Dendritic cell treated with granulocyte-macrophage colony-stimulating factor and Interleukin-4, amounts not matched to agents 40 ng/mL and 50 ng/mL, for 4 days (primary cell): Measurements from ENCODE around the gene LIN7B.
"Not testable (repeated sequence)": the region's sequence is repeated elsewhere in the genome, so short reads cannot be mapped to it uniquely, and the experiment has no call there.

Experiments used
- H3K27ac Mint-ChIP-seq: one replicate; pipeline ENCODE4 v1.8.0; 2022; ENCODE audit warnings: mild to moderate bottlenecking, mixed read lengths
- H3K27me3 Mint-ChIP-seq: one replicate; pipeline ENCODE4 v1.8.0; 2022; ENCODE audit warnings: mild to moderate bottlenecking, mixed read lengths
- H3K36me3 Mint-ChIP-seq: one replicate; pipeline ENCODE4 v1.8.0; 2022; ENCODE audit warnings: low read depth, mixed read lengths
- H3K4me1 Mint-ChIP-seq: one replicate; pipeline ENCODE4 v1.8.0; 2022; ENCODE audit warnings: low read depth, mixed read lengths
- H3K4me3 Mint-ChIP-seq: one replicate; pipeline ENCODE4 v1.8.0; 2022; ENCODE audit warnings: mild to moderate bottlenecking, moderate library complexity, mixed read lengths
- H3K9me3 Mint-ChIP-seq: one replicate; pipeline ENCODE4 v1.8.0; 2022; ENCODE audit warnings: mixed read lengths
- intact Hi-C: fragments of 100-400 bp; cut with micrococcal nuclease; formaldehyde crosslinking; loops from one replicate; pipeline ENCODE4 v1.15.0; 2022

LIN7B gene

DNA sequence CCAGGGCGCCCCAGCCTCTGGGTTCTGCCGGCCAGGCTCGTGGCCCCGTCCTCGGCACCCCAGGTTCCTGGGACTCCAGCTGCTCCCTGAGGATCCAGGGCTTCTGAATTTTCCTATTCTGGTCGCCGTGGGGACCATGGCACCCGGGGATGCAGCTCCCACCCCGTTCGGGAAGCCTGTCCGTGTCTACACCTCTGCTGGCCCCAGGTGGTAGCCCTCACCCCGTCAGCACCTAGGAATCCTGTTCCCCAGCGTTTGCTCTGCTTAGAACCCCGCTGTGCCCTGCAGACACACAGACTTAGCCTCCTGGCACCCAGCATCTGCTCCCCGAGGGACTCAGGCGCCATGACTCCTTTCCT lies 6.1 kb downstream of the LIN7B start:
- peak overlapping the region; percentile 15 for H3K4me3 Mint-ChIP-seq
- H3K36me3 Mint-ChIP-seq, result peaks cover 11% of the 10 kb centered on the region
- intact Hi-C loops, result no loop called here
- peaks cover 7% of the 10 kb centered on the region for H3K9me3 Mint-ChIP-seq
- peaks cover 46% of the 10 kb centered on the region for H3K4me1 Mint-ChIP-seq
- peak overlapping the region; percentile 99 for H3K27ac Mint-ChIP-seq
- H3K27me3 Mint-ChIP-seq, result peaks cover 43% of the 10 kb centered on the region

DNA sequence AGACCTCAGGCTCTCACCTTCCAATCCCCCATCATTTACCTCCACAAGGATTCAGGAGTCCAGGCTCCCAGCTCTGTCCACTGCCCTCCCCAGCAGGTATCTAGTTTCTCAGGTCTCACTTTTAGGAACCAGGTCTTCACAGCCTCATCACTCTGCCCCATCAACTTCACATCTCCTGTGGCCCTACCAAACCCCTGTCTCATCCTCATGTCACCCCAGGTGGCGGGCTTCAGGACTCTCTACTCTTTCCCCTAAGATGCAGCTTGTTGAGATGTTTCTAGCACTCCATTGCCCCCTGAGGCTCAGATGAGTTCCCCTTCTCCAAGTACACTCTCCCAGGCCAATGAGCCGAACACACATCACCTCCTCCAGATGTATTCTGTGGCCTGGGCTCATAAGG lies 6.7 kb downstream of the LIN7B start:
- Mint-ChIP-seq H3K9me3 (peaks cover 7% of the 10 kb centered on the region), H3K4me3 (peak overlapping the region; percentile 15), H3K36me3 (peaks cover 11% of the 10 kb centered on the region), H3K27me3 (peaks cover 47% of the 10 kb centered on the region), H3K4me1 (peaks cover 44% of the 10 kb centered on the region), H3K27ac (no peak overlapping the region)
- intact Hi-C loops, result no loop called here

DNA sequence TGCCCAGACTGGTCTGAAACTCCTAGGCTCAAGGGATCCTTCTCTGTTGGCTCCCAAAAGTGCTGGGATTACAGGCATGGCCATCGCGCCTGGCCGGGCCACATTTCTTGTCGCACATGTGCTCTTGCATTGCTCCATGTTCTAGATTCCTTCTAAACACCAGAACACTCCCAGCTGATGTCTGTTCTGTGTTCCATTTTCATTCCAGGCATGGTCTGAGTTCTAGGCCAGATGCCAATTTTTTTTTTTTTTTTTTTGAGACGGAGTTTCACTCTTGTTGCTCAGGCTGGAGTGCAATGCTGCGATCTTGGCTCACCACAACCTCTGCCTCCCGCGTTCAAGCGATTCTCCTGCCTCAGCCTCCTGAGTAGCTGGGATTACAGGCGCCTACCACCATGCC lies 7.7 kb downstream of the LIN7B start:
- H3K36me3 Mint-ChIP-seq, intact Hi-C loops, H3K4me3 Mint-ChIP-seq, H3K27ac Mint-ChIP-seq, H3K9me3 Mint-ChIP-seq: not testable (repeated sequence)
- Mint-ChIP-seq H3K27me3 (peaks cover 50% of the 10 kb centered on the region), H3K4me1 (peaks cover 35% of the 10 kb centered on the region)

DNA sequence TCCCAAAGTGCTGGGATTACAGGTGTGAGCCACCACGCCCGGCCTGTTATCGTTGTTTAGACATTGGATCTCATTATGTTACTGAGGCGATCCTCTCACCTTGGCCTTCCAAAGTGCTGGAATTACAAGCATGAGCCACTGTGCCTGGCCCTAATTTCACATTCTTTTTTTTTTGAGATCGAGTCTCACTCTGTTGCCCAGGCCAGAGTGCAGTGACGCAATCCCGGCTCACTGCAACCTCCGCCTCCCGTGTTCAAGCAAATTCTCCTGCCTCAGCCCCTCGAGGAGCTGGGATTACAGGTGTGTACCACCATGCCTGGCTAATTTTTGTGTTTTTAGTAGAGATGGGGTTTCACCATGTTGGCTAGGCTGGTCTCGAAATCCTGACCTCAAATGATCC lies 9.1 kb downstream of the LIN7B start:
- H3K27ac Mint-ChIP-seq, intact Hi-C loops, H3K4me3 Mint-ChIP-seq, H3K36me3 Mint-ChIP-seq, H3K9me3 Mint-ChIP-seq: not testable (repeated sequence)
- peaks cover 50% of the 10 kb centered on the region for H3K27me3 Mint-ChIP-seq
- H3K4me1 Mint-ChIP-seq, result peaks cover 28% of the 10 kb centered on the region

DNA sequence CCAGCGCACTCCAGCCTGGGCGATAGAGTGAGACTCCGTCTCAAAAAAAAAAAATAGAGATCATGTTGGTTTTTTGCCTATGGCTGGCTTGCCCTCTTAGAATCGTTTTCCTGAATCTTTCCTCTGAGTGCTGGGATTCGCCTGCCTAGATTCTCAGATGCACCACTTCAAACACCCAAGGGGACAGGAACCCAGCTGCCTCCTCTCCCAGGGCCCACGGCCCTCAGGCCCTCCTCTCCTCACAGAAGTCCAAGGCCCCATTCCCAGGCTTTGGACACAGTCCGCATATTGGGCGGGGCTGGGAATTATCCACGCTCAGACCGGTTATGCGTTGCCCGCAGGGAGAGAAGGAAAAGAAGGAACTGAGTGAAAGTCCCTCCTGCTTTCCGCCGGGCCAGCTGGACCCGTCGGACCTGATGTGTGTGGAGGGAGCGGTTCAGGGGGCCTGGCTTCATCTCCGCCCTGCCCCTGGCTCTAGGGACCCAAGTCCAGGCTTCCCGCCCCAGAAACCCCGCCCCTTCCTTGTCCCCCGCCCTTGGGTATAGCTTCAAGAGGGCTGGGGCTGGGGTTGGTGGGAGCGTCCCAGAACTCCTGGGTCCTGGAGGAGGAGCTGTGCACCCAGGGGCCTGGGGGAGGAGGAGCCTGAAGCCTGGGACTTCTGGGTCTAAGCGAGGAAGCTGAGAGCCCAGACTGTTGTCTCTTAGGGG lies 11.0 kb downstream of the LIN7B start:
- H3K4me1 Mint-ChIP-seq, result peaks cover 31% of the 10 kb centered on the region
- no peaks in the 10 kb centered on the region for H3K9me3 Mint-ChIP-seq
- intact Hi-C loops, result no loop called here
- no peak overlapping the region for H3K4me3 Mint-ChIP-seq
- peaks cover 54% of the 10 kb centered on the region for H3K27me3 Mint-ChIP-seq
- H3K27ac Mint-ChIP-seq, result no peak overlapping the region
- no peaks in the 10 kb centered on the region for H3K36me3 Mint-ChIP-seq

DNA sequence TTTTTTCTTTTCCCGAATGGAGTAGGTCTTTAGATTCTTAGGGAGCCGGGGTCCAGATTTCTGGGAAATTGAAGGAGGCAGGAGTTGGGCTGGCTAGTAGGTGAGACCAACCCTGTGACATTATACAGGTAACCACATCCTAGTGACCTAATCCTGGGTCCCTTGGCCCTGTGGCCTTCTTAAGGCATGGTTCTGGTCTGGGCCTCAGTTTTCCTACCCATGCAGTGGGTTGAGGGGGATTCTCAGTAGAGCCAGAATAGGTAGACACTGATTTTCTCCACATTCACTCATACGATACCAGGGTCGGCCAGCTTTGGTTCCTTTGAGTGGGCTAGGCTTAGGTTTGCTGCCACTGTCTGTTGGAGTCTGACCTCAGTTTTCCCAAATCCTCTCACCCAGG lies 12.4 kb downstream of the LIN7B start:
- peaks cover 22% of the 10 kb centered on the region for H3K4me1 Mint-ChIP-seq
- intact Hi-C loops, result no loop called here
- no peak overlapping the region for H3K27ac Mint-ChIP-seq
- H3K4me3 Mint-ChIP-seq, result no peak overlapping the region
- H3K27me3 Mint-ChIP-seq, result peaks cover 45% of the 10 kb centered on the region
- H3K36me3 Mint-ChIP-seq, result no peaks in the 10 kb centered on the region
- no peaks in the 10 kb centered on the region for H3K9me3 Mint-ChIP-seq

DNA sequence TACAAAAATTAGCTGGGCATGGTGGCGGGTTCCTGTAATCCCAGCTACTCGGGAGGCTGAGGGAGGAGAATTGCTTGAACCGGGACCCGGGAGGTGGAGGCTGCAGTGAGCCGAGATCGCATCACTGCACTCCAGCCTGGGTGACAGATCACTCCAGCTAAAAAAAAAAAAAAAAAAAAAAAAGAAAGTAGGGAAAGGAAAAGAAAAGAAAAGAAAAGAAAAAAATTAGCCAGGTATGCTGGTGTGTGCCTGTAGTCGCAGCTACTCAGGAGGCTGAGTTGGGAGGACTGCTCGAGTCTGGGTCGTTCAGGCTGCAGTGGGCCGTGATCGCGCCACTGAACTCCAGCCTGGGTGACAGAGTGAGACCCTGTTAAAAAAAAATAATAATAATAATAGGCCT lies 13.1 kb downstream of the LIN7B start:
- intact Hi-C loops, H3K36me3 Mint-ChIP-seq, H3K27ac Mint-ChIP-seq, H3K4me3 Mint-ChIP-seq, H3K9me3 Mint-ChIP-seq: not testable (repeated sequence)
- H3K4me1 Mint-ChIP-seq, result peaks cover 22% of the 10 kb centered on the region
- H3K27me3 Mint-ChIP-seq, result peaks cover 40% of the 10 kb centered on the region

DNA sequence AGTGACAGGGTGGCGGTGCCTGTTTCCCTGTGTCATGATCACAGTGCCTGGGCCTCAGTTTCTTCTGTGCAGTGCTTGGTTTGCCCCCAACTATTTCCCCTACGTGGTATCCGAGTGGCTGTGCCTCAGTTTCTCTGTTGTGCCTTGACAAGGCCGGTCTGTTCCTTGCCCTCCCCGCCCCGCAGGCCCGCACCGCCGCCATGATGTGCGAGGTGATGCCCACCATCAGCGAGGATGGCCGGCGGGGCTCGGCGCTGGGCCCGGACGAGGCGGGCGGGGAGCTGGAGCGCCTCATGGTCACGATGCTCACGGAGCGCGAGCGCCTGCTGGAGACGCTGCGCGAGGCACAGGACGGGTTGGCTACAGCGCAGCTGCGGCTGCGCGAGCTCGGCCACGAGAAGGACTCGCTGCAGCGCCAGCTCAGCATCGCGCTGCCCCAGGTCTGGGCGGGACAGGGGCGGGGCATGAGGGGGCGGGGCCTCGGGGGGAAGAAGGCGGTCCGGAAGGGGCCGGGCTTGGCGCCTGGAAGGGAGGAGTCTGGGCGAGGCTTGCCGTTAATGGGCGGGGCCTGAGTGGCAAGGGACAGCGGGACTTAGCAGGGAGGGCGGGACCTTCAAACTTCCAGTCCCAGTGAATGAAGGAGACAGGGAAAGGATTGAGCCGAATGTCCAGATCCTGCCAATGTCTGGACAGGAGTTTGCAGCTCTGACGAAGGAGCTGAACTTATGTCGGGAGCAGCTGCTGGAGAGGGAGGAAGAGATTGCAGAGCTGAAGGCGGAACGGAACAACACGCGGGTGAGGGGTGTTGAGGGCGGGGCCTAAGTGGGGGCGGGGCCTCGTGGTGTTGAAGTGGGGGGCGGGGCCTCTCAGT lies 13.7 kb downstream of the LIN7B start:
- intact Hi-C loops, result loop anchor here (1.0 kb wide), 1 partner anchor 9 kb away; the partner anchor contains the start of genes C19orf73 and PPFIA3
- Mint-ChIP-seq H3K36me3 (no peaks in the 10 kb centered on the region), H3K4me1 (peaks cover 25% of the 10 kb centered on the region), H3K4me3 (peak overlapping the region; percentile 88), H3K9me3 (no peaks in the 10 kb centered on the region), H3K27me3 (peaks cover 39% of the 10 kb centered on the region), H3K27ac (peak overlapping the region; percentile 90)

DNA sequence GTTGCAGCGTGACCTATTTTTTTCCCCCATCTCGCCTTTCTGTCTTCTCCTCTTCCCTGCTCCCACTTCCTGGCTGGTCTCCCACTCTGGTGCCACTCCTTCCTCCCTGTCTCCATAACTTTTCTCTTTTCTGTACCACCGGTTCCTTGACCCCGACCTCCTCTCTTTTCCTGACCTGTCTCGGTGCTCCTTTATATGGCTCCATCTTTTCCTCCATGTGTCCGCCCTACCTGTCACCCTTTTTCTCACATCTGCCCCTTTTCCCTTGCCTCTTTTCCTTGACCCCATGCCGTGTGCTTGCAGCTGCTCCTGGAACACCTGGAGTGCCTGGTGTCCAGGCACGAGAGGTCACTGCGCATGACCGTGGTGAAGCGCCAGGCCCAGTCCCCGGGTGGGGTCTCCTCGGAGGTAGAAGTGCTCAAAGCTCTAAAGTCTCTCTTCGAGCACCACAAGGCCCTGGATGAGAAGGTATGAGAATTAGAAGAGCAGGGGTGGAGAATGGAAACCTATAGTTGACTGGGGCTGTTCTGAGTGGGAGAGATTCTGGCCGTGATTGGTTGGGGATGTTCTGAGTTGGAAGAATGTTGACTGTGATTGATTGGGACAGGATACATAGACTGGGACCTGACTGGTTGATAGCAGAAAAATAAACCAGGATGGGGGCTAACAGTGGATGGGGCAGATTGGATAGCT lies 14.5 kb downstream of the LIN7B start:
- Mint-ChIP-seq H3K9me3 (no peaks in the 10 kb centered on the region), H3K36me3 (no peaks in the 10 kb centered on the region), H3K4me1 (peaks cover 33% of the 10 kb centered on the region), H3K4me3 (peak overlapping the region; percentile 88), H3K27ac (peak overlapping the region; percentile 90), H3K27me3 (peaks cover 38% of the 10 kb centered on the region)
- intact Hi-C loops, result loop anchor here (1.0 kb wide), 1 partner anchor 9 kb away; the partner anchor contains the start of genes C19orf73 and PPFIA3

DNA sequence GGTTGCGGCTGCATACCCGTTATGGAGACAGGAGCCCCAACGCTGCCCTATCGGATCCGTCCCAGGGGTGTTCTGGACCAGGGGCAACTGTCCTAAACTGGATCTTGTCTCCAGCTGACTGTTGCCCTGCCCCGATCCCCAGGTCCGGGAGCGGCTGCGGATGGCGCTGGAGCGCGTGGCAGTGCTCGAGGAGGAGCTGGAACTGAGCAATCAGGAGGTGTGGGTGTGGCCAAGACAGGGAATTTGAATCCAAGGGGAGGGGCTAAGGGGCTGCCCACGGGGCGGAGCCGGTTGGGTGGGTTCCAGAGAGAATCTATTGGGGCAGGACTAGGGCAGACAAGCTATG lies 15.0 kb downstream of the LIN7B start:
- intact Hi-C loops, result no loop called here
- peaks cover 42% of the 10 kb centered on the region for H3K27me3 Mint-ChIP-seq
- no peak overlapping the region for H3K4me3 Mint-ChIP-seq
- H3K36me3 Mint-ChIP-seq, result no peaks in the 10 kb centered on the region
- H3K9me3 Mint-ChIP-seq, result no peaks in the 10 kb centered on the region
- peaks cover 38% of the 10 kb centered on the region for H3K4me1 Mint-ChIP-seq
- H3K27ac Mint-ChIP-seq, result no peak overlapping the region

DNA sequence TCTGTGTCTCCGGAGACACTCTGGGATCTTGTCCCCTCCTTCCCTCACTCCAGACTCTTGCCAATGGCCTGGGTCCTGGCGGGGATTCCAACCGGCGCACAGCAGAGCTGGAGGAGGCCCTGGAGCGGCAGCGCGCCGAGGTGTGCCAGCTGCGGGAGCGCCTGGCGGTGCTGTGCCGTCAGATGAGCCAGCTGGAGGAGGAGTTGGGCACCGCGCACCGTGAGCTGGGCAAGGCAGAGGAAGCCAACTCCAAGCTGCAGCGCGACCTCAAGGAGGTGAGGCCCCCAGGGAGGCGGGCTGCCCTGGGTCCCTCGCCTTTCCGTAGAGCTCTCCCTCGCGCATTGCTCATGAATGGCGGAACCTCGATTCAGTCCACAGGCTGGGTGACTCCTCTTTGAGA lies 16.2 kb downstream of the LIN7B start:
- Mint-ChIP-seq H3K4me1 (peaks cover 47% of the 10 kb centered on the region), H3K36me3 (no peaks in the 10 kb centered on the region), H3K4me3 (no peak overlapping the region), H3K27me3 (peaks cover 51% of the 10 kb centered on the region), H3K27ac (no peak overlapping the region), H3K9me3 (no peaks in the 10 kb centered on the region)
- intact Hi-C loops, result no loop called here

DNA sequence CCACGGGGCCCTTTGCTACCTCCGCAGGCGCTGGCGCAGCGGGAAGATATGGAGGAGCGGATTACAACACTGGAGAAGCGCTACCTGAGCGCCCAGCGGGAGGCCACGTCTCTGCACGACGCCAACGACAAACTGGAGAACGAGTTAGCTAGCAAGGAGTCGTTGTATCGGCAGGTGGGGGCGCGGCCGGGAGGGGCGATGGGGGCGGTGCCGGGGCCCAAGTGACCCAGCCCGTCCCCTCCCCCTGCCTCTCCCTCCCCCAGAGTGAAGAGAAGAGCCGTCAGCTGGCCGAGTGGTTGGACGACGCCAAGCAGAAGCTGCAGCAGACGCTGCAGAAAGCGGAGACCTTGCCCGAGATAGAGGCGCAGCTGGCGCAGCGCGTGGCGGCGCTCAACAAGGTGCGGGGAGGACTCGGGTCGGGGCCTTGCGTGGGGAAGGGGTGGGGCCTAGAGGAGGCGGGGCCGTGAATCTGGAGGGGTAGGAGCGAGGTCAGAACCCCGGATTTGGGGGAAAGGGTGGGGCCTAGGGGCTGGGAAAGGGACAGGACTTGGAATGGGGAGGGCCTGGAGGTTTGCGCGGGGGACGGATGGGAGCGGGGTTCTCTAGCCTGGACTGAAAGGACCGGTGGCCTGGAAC lies 18.9 kb downstream of the LIN7B start:
- Mint-ChIP-seq H3K27me3 (peaks cover 55% of the 10 kb centered on the region), H3K36me3 (peaks cover 7% of the 10 kb centered on the region), H3K4me1 (peaks cover 60% of the 10 kb centered on the region), H3K4me3 (peak overlapping the region; percentile 78), H3K9me3 (peaks cover 9% of the 10 kb centered on the region), H3K27ac (peak overlapping the region; percentile 62)
- intact Hi-C loops, result no loop called here

DNA sequence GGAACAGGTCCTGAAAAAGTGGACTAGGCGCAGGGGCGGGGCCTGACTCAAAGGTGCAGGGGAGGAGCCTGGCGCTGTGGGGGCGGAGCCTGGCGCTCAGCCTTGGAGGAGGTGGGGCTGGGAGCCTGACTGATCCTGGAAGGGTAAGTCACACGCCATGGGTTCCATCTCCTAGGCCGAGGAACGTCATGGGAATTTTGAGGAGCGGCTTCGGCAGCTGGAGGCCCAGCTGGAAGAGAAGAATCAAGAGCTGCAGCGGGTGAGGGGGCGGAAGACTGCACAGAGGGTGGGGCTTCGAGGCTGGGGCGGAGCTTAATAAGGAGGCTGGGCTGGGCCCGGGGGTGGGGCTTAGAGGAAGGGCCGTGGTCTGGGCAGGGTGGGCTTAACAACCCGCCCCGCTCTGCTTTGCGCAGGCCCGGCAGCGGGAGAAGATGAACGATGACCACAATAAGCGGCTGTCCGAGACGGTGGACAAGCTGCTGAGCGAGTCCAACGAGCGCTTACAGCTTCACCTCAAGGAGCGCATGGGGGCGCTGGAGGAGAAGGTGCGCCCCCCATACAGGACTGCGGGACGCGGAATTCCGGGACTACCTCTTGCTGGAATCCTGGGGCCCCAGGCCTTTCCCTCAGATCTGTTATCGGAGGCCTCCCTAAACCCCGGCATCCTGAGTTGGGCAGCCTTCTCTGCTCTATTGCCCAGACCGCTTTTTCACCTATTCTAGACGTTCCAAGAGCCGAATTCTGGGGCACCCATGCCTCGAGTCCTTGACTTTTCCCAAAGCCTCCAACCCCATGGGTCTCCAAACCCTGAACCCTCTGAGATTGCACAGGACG lies 19.7 kb downstream of the LIN7B start:
- peak overlapping the region; percentile 62 for H3K27ac Mint-ChIP-seq
- peaks cover 7% of the 10 kb centered on the region for H3K36me3 Mint-ChIP-seq
- peaks cover 53% of the 10 kb centered on the region for H3K27me3 Mint-ChIP-seq
- intact Hi-C loops, result no loop called here
- peak overlapping the region; percentile 78 for H3K4me3 Mint-ChIP-seq
- peaks cover 9% of the 10 kb centered on the region for H3K9me3 Mint-ChIP-seq
- H3K4me1 Mint-ChIP-seq, result peaks cover 52% of the 10 kb centered on the region
